Parathyroid adenoma (tissue), 2 donors: Measurements from ENCODE around the gene PRKAR1B.

Experiments used
- H2AFZ ChIP-seq: fragments of 300-600 bp; sonication (generic); one replicate; pipeline ENCODE4 v1.7.0; 2017; ENCODE audit warnings: antibody characterized with exemption, mild to moderate bottlenecking
- H3K27ac ChIP-seq: fragments of 300-600 bp; sonication (generic); one replicate; pipeline ENCODE4 v1.7.0; 2017
- H3K27me3 ChIP-seq: fragments of 300-600 bp; sonication (generic); one replicate; pipeline ENCODE4 v1.7.0; 2017; ENCODE audit warnings: low read length; ENCODE audit not compliant: control insufficient read depth, insufficient read depth
- H3K36me3 ChIP-seq: fragments of 300-600 bp; sonication (generic); one replicate; pipeline ENCODE4 v1.7.0; 2017; ENCODE audit warnings: low read length; ENCODE audit not compliant: control insufficient read depth, insufficient read depth
- H3K4me1 ChIP-seq: fragments of 300-600 bp; sonication (generic); one replicate; pipeline ENCODE4 v1.7.0; 2017; ENCODE audit warnings: control low read depth
- H3K4me2 ChIP-seq: fragments of 300-600 bp; sonication (generic); one replicate; pipeline ENCODE4 v1.7.0; 2017; ENCODE audit warnings: low read length
- H3K4me3 ChIP-seq: fragments of 300-600 bp; sonication (generic); one replicate; pipeline ENCODE4 v1.7.0; 2017; ENCODE audit warnings: low read depth, low read length
- H3K79me2 ChIP-seq: fragments of 300-600 bp; sonication (generic); one replicate; pipeline ENCODE4 v1.7.0; 2017; ENCODE audit warnings: control low read depth
- H3K9ac ChIP-seq: fragments of 300-600 bp; sonication (generic); one replicate; pipeline ENCODE4 v1.7.0; 2017; ENCODE audit warnings: mild to moderate bottlenecking
- H3K9me3 ChIP-seq: fragments of 300-600 bp; sonication (generic); one replicate; pipeline ENCODE4 v1.7.0; 2017; ENCODE audit warnings: low read length; ENCODE audit not compliant: control insufficient read depth
- CTCF ChIP-seq: fragments of 300-600 bp; sonication (generic); IDR thresholded peaks from one replicate; pipeline ENCODE4 v1.7.0; 2017; ENCODE audit warnings: antibody characterized with exemption, mild to moderate bottlenecking
- donor health status: primary hyperparathyroidism.

Gene PRKAR1B

GRCh38 chr7:682810-683209 lies 44.3 kb downstream of the PRKAR1B start:
- Histone ChIP-seq H3K4me2 (no peak overlapping the region), H3K79me2 (peaks cover 7% of the 10 kb centered on the region), H3K36me3 (no peaks in the 10 kb centered on the region), H3K9me3 (no peaks in the 10 kb centered on the region), H3K27me3 (no peaks in the 10 kb centered on the region), H3K4me3 (no peak overlapping the region), H3K27ac (no peak overlapping the region), H3K4me1 (no peaks in the 10 kb centered on the region), H3K9ac (no peak overlapping the region), H2AFZ (no peak overlapping the region)
- no peak for TF ChIP-seq CTCF

- H2AFZ ChIP-seq, result no peak overlapping the region
Measured at GRCh38 chr7:681551-682307, 45.4 kb downstream of the PRKAR1B start.

GRCh38 chr7:680411-681127 lies 46.5 kb downstream of the PRKAR1B start:
- no peak overlapping the region for H2AFZ ChIP-seq

More at GRCh38 chr7:681551-682307, 45.4 kb downstream of the PRKAR1B start:
- H3K27ac ChIP-seq, result no peak overlapping the region
- TF ChIP-seq CTCF, result no peak
- no peak overlapping the region for H3K9ac ChIP-seq
- H3K4me3 ChIP-seq, result no peak overlapping the region
- no peaks in the 10 kb centered on the region for H3K36me3 ChIP-seq
- H3K9me3 ChIP-seq, result no peaks in the 10 kb centered on the region
- H3K4me2 ChIP-seq, result no peak overlapping the region
- H3K79me2 ChIP-seq, result peaks cover 7% of the 10 kb centered on the region
- H3K4me1 ChIP-seq, result no peaks in the 10 kb centered on the region
- no peaks in the 10 kb centered on the region for H3K27me3 ChIP-seq

GRCh38 chr7:676972-677385 lies 50.1 kb downstream of the PRKAR1B start:
- no peak overlapping the region for H3K4me3 ChIP-seq
- H3K9me3 ChIP-seq, result no peaks in the 10 kb centered on the region
- no peak overlapping the region for H3K9ac ChIP-seq
- no peaks in the 10 kb centered on the region for H3K36me3 ChIP-seq
- no peak overlapping the region for H2AFZ ChIP-seq
- no peaks in the 10 kb centered on the region for H3K27me3 ChIP-seq
- no peak overlapping the region for H3K4me2 ChIP-seq
- TF ChIP-seq CTCF, result no peak
- H3K27ac ChIP-seq, result no peak overlapping the region
- no peaks in the 10 kb centered on the region for H3K79me2 ChIP-seq
- no peaks in the 10 kb centered on the region for H3K4me1 ChIP-seq

More at GRCh38 chr7:680411-681127, 46.5 kb downstream of the PRKAR1B start:
- no peaks in the 10 kb centered on the region for H3K9me3 ChIP-seq
- H3K27ac ChIP-seq, result no peak overlapping the region
- peaks cover 7% of the 10 kb centered on the region for H3K79me2 ChIP-seq
- H3K27me3 ChIP-seq, result no peaks in the 10 kb centered on the region
- no peaks in the 10 kb centered on the region for H3K4me1 ChIP-seq
- no peak overlapping the region for H3K9ac ChIP-seq
- H3K36me3 ChIP-seq, result no peaks in the 10 kb centered on the region
- H3K4me2 ChIP-seq, result no peak overlapping the region
- no peak for TF ChIP-seq CTCF
- H3K4me3 ChIP-seq, result no peak overlapping the region
